ENCODE results near the gene PPP2R3A. TPM values are rescaled to one million over a fixed set of nuclear protein-coding genes. Genes with fewer than 3 reads are reported as not detected.

Gene PPP2R3A
- total RNA-seq, 1 experiment from 2014 or later = 1.1 TPM

GRCh38 chr3:135997554-135998320, 32.2 kb downstream of the PPP2R3A start:
- Histone ChIP-seq H3K27ac (ENCODE audit: low read depth, low read length, poor library complexity, severe bottlenecking) (no peak overlapping the region), H3K27me3 (replicated peaks; ENCODE audit: insufficient read depth, low read depth, low read length, poor library complexity) (peaks cover 32% of the 10 kb centered on the region), H3K4me1 (ENCODE audit: insufficient read depth, low read length, poor library complexity, severe bottlenecking) (no peaks in the 10 kb centered on the region), H3K4me3 (ENCODE audit: low read depth, low read length, poor library complexity, severe bottlenecking) (no peak overlapping the region), H3K9me3 (ENCODE audit: low read depth, low read length, poor library complexity, severe bottlenecking) (no peaks in the 10 kb centered on the region), H3K36me3 (ENCODE audit: insufficient read depth, low read length, poor library complexity, severe bottlenecking) (no peaks in the 10 kb centered on the region)
- POLR2A ChIA-PET (ENCODE audit: low non-redundant PET) = no interaction called here
- CTCF ChIA-PET = no interaction called here
- no TSS peak for BruUV-seq (replicated peaks)
- no peak for DNase-seq (ENCODE audit: low spot score)
- intact Hi-C loops (cut with micrococcal nuclease; ENCODE audit: unreplicated experiment) = no loop called here
- TF ChIP-seq EZH2 (IDR thresholded peaks at IDR 0.05; ENCODE audit: borderline replicate concordance, low read depth, low read length, poor library complexity, severe bottlenecking) (no peak), CTCF (conservative IDR thresholded peaks at IDR 0.05; ENCODE audit: low read depth, low read length) (no peak)

- no peak for TF ChIP-seq EZH2 (IDR thresholded peaks at IDR 0.05; ENCODE audit: borderline replicate concordance, low read depth, low read length, poor library complexity, severe bottlenecking)
- TF ChIP-seq CTCF (conservative IDR thresholded peaks at IDR 0.05; ENCODE audit: low read depth, low read length) = no peak
Observed at GRCh38 chr3:136008221-136008620, 42.7 kb downstream of the PPP2R3A start.

GRCh38 chr3:136008732-136009470, 43.4 kb downstream of the PPP2R3A start:
- Histone ChIP-seq H3K9me3 (ENCODE audit: low read depth, low read length, poor library complexity, severe bottlenecking) (no peaks in the 10 kb centered on the region), H3K4me3 (ENCODE audit: low read depth, low read length, poor library complexity, severe bottlenecking) (no peak overlapping the region), H3K27ac (ENCODE audit: low read depth, low read length, poor library complexity, severe bottlenecking) (no peak overlapping the region), H3K4me1 (ENCODE audit: insufficient read depth, low read length, poor library complexity, severe bottlenecking) (no peaks in the 10 kb centered on the region), H3K36me3 (ENCODE audit: insufficient read depth, low read length, poor library complexity, severe bottlenecking) (no peaks in the 10 kb centered on the region), H3K27me3 (replicated peaks; ENCODE audit: insufficient read depth, low read depth, low read length, poor library complexity) (peaks cover 16% of the 10 kb centered on the region)
- no peak for TF ChIP-seq CTCF (conservative IDR thresholded peaks at IDR 0.05; ENCODE audit: low read depth, low read length)
- no peak for TF ChIP-seq EZH2 (IDR thresholded peaks at IDR 0.05; ENCODE audit: borderline replicate concordance, low read depth, low read length, poor library complexity, severe bottlenecking)
- POLR2A ChIA-PET (ENCODE audit: low non-redundant PET) = no interaction called here
- CTCF ChIA-PET = no interaction called here
- intact Hi-C loops (cut with micrococcal nuclease; ENCODE audit: unreplicated experiment) = no loop called here
- BruUV-seq (replicated peaks) = no TSS peak
- no peak for DNase-seq (ENCODE audit: low spot score)

More at GRCh38 chr3:136008221-136008620, 42.7 kb downstream of the PPP2R3A start:
- no peak for DNase-seq (ENCODE audit: low spot score)
- intact Hi-C loops (cut with micrococcal nuclease; ENCODE audit: unreplicated experiment) = no loop called here
- H3K4me3 ChIP-seq (ENCODE audit: low read depth, low read length, poor library complexity, severe bottlenecking) = no peak overlapping the region
- no TSS peak for BruUV-seq (replicated peaks)
- H3K4me1 ChIP-seq (ENCODE audit: insufficient read depth, low read length, poor library complexity, severe bottlenecking) = no peaks in the 10 kb centered on the region
- no peak overlapping the region for H3K27ac ChIP-seq (ENCODE audit: low read depth, low read length, poor library complexity, severe bottlenecking)
- ChIA-PET CTCF (no interaction called here), POLR2A (ENCODE audit: low non-redundant PET) (no interaction called here)
- no peaks in the 10 kb centered on the region for H3K9me3 ChIP-seq (ENCODE audit: low read depth, low read length, poor library complexity, severe bottlenecking)
- H3K36me3 ChIP-seq (ENCODE audit: insufficient read depth, low read length, poor library complexity, severe bottlenecking) = no peaks in the 10 kb centered on the region
- H3K27me3 ChIP-seq (replicated peaks; ENCODE audit: insufficient read depth, low read depth, low read length, poor library complexity) = peaks cover 16% of the 10 kb centered on the region

Data from A673 (cell line).